HG02870 (cell line): ENCODE results near the gene RAB7A.
"Not testable (repeated sequence)": the region's sequence is repeated elsewhere in the genome, so short reads cannot be mapped to it uniquely, and the experiment has no call there.

ENCODE experiments used
- ATAC-seq: cut with Tn5 transposase; IDR thresholded peaks from one replicate; pipeline ENCODE4 v1.9.1; 2021; ENCODE audit warnings: mild to moderate bottlenecking, moderate library complexity; ENCODE audit not compliant: unreplicated experiment

The RAB7A gene

DNA sequence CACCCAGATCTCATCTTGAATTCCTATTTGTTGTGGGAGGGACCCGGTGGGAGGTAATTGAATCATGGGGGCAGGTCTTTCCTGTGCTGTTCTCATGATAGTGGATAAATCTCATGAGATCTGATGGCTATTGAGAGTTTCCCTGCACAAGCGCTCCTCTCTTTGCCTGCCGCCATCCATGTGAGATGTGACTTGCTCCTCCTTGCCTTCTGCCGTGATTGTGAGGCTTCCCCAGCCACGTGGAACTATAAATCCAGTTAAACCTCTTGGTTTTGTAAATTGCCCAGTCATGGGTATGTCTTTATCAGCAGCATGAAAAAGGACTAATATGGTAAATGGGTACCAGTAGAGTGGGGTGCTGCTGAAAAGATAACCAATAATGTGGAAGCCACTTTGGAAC, 23.6 kb downstream of the RAB7A start:
- not testable (repeated sequence) for ATAC-seq

DNA sequence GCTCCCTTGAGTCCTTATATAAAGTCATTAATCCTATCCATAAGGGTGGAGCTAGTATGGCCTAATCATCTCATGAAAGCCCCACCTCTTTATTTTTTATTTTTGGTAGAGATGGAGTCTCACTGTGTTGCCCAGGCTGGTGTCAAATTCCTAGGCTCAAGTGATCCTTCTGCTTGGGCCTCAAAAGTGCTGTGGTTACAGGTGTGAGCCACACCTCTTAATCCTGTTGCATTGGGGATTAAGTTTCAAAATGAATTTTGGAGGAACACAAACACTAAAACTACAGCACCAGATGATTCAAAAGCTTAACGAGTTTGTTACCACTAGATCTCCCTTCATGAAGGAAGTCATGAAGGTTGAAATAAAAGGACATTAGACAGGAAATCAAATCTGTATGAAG, 27.7 kb downstream of the RAB7A start:
- ATAC-seq, result no peak

DNA sequence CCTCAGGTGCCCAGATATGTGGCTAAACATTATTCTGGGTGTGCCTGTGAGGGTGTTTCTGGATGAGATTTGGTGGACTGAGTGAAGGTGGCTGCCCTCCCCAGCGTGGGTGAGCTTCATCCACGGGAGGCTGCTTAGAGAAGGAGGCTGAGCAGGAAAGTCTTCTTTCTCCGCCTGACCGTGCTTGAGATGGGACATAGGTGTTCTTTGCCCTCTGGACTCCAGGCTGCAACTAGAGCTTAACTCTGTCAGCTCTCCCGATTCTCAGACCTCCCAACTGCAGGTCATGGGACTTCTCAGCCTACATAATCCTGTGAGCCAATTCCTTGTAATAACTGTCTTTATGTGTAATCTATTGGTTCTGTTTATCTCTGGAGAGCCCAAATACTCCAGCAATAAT, 34.1 kb downstream of the RAB7A start:
- ATAC-seq, result no peak

DNA sequence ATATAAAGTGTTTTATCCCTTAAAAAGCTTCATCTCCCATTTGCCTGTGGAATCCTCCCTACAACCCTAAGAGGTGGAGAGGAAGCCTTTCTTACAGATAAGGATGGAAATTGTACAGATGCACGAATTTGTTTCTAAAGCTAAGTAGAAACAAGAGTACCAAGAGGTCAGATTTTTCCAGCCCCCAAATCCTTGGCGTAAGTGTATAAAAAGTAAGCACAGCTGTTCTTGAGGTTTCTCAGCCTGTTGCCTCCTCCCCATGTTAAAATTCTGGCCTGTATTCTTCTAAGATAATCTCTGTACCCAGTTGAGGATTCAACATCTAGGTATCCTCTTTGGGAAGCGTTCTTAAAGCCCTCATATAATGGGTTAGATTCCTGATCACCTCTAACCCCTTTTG, 34.9 kb downstream of the RAB7A start:
- ATAC-seq, result no peak

DNA sequence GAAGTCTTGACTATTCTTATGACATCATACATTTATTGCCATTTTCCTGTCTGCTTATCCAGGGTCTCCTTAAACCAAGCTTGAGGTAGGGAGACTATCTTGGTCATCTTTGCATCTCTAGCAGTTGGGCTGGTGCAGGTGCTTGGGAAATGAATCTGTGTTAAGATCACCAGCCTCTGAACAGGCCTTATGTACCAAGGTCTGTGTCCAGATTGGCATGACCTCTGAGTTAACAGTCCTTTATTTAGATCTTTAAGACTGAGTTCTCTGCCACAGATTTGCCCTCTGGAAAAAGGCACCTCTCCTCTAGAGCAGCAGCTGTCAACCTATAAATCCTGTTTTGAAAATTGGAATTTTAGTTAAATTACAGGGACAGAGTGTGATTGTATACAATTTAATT, 35.4 kb downstream of the RAB7A start:
- no peak for ATAC-seq

DNA sequence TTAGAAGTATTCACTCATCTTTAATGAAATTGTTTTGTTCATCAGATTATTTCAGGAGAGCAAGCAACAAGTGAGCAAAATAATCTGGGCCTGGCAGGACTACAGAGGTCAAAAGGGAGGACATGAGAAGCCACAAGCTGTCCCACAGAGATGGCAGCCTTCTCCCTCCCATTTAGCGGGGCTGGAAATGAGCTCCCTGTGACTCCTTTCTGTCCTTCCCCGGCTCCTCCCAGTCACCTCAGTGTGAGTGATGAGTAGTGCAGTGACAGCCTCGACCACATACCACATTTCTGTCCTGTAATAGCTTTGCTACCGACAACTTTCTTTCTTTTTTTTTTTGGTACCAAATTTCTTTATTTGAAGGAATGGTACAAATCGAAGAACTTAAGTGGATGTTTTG, 38.0 kb downstream of the RAB7A start:
- ATAC-seq, result no peak

DNA sequence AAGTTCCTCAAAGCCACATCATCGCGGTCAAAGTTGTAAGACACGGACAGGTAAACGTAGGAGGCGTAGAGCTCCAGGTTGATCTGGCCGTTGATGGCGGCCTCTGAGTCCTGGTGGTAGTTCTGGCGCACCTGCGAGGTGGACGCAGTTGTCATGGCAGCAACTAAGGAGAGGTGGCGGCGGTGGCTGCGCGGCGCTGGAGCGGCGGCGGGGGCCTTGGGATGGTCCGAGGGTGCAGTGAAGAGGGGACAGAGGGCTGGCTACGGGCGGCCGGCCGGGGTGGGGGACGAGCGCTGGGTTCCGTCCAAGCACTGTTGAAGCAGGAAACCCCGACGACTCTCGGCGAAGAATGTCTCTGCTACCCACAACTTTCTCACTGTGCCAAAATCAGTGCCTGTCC, 38.9 kb downstream of the RAB7A start:
- ATAC-seq, result no peak

DNA sequence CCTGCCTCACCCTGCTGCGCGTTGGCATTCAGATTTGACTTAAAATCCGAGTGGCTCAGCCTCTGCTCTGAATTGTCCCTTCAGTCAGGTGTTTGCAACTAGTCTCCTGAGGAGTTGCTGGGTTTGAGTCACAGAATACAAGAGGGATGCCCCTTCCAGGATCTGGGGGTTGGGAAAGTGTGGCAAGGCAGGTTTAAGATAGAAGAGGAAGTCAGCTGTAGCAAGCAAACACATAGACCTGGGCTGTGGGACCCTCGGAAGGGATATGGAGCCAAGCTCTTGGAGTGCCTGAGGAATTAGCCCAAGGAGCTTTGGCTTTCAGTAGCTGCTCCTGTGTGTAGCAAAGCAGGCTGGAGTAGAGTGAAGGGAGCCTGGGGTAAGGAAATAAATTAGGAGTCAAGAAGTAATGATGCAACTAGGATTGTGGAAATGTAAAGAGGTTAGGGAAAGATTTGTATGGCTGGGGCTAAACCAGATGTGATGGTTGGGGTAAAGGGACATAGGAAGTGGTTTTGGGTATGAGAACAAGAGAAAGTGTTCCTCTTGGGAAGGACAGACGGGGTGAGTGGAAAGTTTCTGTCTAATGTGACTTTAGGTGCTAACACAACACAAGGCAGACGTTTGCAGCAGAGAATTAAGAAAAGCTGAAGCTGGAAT, 41.2 kb downstream of the RAB7A start:
- no peak for ATAC-seq

DNA sequence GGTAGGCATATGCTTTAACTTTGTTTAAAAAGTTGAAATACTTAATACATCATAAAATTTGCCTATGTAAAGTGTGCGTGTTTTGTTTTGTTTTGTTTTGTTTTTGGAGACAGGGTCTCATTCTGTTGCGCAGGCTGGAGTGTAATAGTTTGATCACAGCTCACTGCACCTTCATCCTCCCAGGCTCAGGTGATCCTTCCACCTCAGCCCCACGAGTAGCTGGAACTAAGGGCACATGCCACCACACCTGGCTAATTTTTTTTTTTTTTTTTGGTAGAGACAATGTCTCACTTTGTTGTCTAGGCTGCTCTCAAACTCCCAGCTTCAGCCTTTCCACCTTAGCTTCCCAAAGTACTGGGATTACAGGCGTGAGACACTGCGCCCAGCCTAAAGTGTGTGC, 42.5 kb downstream of the RAB7A start:
- no peak for ATAC-seq

DNA sequence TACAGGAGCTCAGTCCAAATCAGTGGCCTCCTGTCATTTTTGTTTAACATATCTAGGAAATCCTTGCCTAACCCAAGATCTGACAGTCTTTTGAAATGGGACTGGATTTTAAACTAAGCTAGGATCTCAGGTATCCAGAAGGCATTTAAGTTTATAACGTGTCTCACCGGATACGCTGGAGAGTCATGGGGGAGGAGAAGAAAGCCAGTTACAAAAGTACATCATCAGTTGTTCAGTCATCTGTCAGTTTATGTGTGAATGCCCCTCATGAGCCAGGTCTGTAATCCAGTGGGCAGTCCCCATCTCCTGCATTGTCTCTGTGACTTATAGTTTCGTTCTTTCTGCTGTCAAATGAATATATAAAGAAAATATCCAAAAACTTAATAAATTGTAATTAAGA, 44.4 kb downstream of the RAB7A start:
- no peak for ATAC-seq

DNA sequence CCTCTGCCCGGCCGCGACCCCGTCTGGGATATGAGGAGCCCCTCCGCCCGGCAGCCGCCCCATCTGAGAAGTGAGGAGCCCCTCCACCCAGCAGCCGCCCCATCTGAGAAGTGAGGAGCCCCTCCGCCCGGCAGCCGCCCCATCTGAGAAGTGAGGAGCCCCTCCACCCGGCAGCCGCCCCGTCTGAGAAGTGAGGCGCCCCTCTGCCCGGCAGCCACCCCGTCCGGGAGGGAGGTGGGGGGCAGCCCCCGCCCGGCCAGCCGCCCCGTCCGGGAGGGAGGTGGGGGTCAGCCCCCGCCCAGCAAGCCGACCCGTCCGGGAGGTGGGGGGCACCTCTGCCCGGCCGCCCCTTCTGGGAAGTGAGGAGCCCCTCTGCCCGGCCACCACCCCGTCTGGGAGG, 47.2 kb downstream of the RAB7A start:
- ATAC-seq, result not testable (repeated sequence)

DNA sequence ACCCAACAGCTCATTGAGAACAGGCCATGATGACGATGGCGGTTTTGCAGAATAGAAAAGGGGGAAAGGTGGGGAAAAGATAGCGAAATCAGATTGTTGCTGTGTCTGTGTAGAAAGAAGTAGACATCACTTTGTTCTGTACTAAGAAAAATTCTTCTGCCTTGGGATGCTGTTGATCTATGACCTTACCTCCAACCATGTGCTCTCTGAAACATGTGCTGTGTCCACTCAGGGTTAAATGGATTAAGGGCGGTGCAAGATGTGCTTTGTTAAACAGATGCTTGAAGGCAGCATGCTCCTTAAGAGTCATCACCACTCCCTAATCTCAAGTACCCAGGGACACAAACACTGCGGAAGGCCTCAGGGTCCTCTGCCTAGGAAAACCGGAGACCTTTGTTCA, 47.6 kb downstream of the RAB7A start:
- not testable (repeated sequence) for ATAC-seq

DNA sequence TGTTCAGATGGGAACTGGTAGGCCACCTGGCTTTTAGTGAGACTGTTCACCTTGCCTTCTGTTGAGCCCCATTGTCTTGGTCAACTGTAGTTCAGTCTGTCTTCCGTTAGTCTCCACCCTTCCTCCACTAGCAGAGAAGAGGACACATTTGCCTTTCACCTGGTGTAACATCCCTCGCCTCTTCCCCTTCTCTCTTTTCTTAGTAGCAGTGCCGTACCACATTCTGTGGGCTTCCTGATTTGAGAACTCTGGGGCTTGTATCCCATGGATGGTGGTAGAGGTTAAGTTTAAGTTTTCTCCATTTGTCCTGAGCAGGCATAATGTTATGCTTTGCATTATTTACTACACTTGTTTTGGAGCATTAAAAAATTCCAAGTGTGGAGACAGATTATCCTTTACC, 49.3 kb downstream of the RAB7A start:
- ATAC-seq, result no peak

DNA sequence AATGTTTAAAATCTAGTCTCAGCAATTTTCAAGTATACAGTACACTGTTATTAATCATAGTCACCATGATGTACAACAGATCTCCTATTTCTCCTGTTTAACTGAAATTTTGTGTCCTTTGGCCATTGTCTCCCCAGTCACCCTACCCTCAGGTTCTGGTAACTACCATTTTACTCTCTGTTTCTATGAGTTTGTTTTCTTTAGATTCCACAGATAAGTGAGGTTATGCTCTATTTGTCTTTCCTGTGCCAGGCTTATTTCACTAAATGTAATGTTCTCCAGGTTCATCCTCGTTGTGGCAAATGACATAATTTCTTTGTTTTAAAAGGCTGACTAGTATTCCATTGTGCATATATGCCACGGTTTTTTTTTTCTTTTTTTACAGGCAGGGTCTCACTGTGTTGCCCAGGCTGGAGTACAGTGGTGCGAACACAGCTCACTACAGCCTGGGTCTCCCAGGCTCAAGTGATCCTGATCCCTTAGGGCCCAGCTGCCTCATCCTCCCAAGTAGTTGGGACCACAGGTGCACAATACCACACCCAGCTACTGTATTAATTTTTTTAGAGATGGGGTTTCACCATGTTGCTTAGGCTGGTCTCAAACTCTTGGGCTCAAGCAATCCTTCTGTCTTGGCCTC, 50.0 kb downstream of the RAB7A start:
- no peak for ATAC-seq

DNA sequence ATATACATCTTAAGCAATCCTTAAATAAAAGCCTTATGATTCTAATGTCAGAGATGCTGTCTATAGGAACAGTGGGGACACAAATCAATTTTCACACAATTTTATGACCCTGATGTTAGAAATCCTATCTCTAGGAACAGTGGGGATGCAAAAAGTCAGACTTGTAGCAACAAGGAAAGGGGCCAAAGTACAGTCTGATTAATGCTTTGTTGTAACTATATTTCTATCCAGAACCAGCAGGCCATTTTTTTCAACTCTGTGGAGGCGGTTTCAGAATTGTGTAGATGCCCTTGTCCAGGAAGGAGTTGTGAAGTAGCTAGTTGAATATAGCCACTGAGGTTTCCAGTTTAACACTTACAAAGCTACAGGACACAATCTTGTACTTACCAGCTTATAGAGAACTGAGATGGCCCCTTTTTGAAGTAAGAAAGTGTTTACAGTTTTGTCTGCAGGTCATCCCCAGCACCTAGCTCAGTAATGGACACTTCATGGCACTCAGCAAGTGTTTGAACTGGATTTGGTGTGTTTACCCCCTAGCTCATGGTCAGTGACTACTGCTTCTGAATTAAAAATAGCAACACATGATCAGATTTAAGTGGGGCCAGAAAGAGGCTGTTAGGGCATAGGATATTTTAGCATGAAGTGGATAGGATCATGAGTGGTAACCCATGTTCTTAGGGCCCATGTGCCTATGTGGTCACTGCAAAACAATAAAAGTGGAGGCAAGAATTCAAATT, 54.3 kb downstream of the RAB7A start:
- no peak for ATAC-seq

DNA sequence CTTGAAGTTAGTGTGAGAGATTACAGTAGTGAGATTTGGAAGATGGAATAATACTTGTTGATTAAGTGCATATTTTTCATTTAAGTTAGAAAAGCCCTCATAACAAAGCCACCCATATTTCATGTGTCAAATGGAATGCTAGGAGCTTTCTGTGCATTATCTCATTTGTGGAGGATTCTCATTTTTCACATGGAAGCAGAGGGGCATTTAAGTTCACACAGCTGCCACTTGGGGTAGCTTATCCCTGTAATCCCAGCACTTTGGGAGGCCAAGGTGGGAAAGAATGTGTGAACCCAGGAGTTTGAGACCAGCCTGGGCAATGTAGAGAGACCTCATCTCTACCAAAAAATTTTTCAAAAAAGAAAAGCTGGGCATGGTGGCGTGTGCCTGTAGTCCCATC, 55.2 kb downstream of the RAB7A start:
- ATAC-seq, result no peak

DNA sequence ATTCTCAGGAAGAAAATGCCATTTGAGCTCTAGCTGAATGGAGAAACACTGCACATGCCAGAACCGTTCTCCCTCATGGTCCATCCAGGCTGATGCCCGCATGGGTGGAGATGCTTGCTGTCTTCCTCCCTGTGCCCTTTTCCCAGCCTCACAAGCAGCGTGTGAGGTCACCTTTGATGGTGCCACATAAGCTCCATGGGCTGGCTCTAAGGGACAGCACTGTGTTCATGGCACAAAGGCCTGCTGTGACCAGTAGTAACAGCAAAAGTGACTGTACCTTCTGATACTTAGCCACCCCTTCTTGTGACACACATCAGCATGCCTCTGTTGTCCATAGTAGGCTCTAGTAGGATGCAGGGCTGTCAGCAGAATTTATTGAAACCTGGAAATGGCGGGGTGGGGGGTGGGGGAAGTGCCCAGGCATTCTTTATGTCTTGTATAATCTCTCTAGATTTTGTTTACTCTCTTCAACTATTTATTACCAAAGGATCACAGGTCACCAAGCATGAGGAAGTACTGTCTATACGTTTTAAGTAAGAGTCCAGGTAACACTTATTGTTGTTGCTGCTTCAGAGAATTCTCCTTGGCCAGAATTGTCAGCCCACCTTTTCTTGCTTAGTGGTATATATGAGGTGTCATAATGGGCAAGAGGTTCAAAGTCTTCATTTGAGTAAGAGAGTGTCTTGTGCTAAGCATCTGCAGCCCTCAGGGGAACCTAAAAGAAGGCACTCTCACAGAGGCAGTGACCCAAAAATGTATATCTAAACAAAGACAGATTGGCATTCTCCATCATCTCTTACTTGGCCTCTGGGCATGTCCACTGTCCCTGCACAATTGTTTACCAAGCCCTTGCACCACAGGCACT, 56.5 kb downstream of the RAB7A start:
- ATAC-seq, result no peak

DNA sequence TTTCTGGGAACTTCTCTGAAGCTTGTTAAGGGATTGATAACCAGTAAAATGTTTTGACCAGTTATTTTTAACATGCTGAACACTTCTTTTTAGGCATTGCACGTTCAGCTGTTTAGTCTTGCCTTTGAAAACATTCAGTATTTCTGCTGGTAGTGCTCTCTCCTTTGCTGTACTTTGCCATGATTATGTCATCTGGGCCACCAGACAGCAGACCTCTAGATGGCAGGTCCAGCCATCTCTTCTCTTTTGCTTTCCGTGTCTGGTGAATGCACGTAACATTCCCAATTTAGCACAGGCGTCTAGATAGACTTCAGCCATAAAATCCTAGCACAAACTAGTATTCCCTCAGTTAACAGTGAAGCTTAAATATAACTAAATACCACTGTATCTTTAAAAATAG, 57.8 kb downstream of the RAB7A start:
- no peak for ATAC-seq

DNA sequence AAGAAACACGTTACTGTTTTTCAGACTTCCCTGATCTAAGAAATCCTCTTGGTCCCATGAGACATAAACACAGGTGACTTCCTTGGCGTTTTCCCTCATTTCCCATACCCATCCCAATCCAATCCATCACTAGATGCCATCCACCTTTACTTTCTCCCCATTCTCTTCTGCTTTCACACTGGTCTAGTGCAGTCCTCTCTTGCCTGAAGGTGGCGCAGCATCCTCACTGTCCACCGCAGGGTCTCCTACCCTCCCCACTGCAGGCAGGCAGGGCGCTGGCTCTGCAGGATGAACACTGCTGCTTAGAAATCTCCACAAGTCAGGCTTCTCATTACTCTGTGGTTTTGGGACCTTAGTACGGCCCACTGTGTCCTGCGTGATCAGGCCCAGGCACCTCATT, 58.2 kb downstream of the RAB7A start:
- ATAC-seq, result no peak

DNA sequence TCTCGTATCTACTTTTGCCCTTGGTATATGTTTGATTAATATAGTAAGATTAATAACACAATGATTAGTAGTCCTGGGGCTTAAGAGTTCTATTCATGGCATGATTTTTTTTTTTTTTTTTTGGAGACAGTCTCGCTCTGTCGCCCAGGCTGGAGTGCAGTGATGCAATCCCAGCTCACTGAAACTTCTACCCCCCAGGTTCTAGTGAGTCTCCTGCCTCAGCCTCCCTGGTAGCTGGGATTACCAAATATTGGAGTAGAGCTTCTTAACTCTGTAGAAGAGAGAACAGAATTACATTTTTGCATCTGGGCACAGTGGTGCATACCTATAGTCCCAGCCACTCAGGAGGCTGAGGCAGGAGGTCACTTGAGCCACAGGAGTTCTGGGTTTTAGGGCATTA, 58.9 kb downstream of the RAB7A start:
- no peak for ATAC-seq

DNA sequence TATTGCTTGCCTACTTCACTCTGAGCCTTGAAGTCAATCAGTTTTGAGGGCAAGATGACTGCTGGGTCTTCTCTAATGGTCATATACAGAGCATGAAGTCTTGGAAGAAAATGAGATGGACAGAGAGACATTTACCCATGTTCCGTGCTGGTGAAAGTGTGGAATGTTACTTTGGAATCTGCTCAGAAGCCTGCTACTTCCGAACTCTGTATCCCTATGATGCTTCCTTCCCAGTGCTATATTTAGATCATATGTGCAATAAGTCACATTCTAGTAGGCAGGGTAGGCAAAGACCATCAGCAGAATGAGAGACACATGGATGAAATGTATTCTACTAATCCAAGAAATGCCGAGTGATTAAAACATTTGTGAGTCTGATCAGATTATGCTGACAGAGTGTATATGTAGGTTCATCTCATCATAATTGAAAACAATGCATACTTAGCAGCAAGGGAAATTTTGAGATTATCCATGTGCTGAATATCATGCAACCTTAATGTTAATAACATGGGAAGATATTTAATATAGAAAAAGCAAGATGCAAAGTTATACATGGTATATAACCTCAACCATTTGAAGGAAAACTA, 60.5 kb downstream of the RAB7A start:
- ATAC-seq, result no peak
